Measurements from ENCODE around the gene LRRC42. TPM values are rescaled to one million over a fixed set of nuclear protein-coding genes. Genes with fewer than 3 reads are reported as not detected.

Gene LRRC42
- total RNA-seq, 2 donors from 2014 or later = 10.5 to 10.6 TPM

DNA sequence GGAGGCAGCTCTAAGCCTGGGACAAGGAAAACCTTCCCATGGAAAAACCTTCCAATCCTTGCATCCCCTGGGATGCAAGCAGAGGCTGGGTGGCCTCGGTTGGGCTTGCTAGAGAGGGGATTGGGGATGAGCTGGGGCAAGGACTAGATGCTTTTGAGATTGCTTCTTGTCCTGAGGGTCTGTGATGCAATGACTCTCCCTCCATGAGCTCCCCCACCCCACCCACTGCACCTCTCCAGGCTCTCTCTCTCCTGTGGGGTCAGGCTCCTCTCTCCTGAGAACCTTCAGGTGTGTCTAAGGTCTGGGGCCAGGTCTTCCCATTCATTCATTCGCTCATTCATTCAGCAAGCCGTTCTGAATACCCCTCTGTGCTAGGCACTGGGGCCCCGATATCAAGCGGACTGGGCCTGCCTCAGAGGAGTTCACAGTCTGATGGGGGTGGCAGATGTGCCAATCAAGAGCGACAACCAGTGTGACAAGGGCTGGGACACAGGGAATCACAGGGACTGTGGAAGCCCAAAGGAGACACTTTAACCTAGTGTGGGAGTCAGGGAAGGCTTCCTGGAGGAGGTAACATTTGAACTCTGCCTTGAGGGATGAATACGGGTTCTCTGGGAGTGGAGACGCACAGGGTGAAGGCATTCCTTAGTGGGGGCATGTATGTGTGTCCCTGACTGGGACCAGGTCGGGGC lies 65.3 kb downstream of the LRRC42 start:
- Histone ChIP-seq H3K4me3 (no peak overlapping the region), H3K27me3 (no peaks in the 10 kb centered on the region), H3K9me3 (no peaks in the 10 kb centered on the region), H3K4me1 (no peaks in the 10 kb centered on the region), H3K27ac (no peak overlapping the region), H3K36me3 (no peaks in the 10 kb centered on the region)
- DNase-seq (ENCODE audit: low spot score) = peak; percentile 11
- TF ChIP-seq, protein P1, sequence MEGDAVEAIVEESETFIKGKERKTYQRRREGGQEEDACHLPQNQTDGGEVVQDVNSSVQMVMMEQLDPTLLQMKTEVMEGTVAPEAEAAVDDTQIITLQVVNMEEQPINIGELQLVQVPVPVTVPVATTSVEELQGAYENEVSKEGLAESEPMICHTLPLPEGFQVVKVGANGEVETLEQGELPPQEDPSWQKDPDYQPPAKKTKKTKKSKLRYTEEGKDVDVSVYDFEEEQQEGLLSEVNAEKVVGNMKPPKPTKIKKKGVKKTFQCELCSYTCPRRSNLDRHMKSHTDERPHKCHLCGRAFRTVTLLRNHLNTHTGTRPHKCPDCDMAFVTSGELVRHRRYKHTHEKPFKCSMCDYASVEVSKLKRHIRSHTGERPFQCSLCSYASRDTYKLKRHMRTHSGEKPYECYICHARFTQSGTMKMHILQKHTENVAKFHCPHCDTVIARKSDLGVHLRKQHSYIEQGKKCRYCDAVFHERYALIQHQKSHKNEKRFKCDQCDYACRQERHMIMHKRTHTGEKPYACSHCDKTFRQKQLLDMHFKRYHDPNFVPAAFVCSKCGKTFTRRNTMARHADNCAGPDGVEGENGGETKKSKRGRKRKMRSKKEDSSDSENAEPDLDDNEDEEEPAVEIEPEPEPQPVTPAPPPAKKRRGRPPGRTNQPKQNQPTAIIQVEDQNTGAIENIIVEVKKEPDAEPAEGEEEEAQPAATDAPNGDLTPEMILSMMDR (IDR thresholded peaks at IDR 0.05) = no peak

DNA sequence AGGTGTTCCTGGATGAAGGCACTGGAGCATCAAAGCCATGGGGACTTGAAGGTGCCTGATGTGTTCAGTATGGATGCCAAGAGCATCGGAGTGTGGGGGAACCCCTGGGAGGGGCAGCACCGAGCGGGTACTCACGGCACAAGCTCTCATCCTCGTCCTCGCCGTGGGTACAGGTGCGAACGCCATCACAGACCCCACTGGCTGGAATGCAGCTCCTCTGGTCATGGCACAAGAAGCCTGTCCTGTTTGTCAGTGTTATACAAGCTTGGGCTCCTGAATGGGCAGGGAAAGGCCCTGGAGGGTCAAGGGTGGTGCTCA lies 65.8 kb downstream of the LRRC42 start:
- H3K27me3 ChIP-seq = no peaks in the 10 kb centered on the region
- DNase-seq (ENCODE audit: low spot score) = peak; percentile 40
- H3K9me3 ChIP-seq = no peaks in the 10 kb centered on the region
- TF ChIP-seq, protein P1 (IDR thresholded peaks at IDR 0.05) = no peak
- H3K4me3 ChIP-seq = no peak overlapping the region
- H3K36me3 ChIP-seq = no peaks in the 10 kb centered on the region
- no peaks in the 10 kb centered on the region for H3K4me1 ChIP-seq
- H3K27ac ChIP-seq = no peak overlapping the region

DNA sequence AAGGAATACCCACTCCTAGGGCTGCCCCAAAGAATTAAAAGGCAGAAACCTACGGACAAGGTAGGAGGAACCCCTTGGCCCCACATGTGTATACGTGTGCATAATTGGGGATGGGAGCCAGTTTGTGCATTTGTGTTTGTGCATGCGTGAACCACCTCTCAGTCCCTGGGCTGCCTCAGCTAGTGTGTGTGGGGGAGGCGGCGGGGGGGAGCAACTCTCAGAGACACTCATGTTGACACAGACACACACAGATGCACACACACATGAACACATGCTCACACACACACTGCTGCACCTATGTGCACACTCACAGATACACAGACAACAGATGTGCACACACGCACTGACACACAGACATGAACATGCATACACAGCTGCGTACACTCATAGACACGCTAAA lies 66.7 kb downstream of the LRRC42 start:
- Histone ChIP-seq H3K4me3 (no peak overlapping the region), H3K27ac (no peak overlapping the region), H3K27me3 (no peaks in the 10 kb centered on the region), H3K36me3 (no peaks in the 10 kb centered on the region), H3K4me1 (no peaks in the 10 kb centered on the region), H3K9me3 (no peaks in the 10 kb centered on the region)
- peak; percentile 38 for DNase-seq (ENCODE audit: low spot score)
- TF ChIP-seq, protein P1 (IDR thresholded peaks at IDR 0.05) = no peak

DNA sequence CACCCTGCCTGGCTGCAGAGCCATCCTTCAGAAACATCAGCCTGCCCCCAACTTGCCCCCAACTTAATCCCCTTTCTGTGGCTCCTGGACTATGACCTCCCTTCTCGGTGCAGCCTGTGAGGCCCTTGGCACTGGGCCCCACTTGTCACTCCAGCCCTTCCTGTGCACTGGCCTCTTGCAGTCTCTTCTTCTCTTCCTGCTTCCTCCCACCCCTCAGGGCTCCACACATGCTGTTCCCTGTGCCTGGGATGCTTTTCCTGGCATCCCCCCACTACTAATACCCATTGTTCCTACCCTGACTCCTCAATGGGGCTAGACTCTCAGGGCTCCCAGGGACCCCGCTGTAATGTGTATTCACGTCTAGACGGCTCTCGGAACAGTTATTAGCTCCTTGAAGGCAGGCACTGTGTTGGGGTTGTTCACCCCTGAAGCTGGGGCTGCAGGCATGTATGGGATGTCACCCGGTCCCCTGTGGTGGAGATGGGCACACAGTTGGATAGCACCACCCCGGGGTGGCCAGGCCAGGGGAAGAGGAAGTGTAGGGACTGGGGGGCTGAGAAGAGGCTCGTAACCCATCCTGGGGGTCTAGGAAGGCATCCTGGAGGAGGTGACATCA lies 67.4 kb downstream of the LRRC42 start:
- Histone ChIP-seq H3K4me1 (no peaks in the 10 kb centered on the region), H3K4me3 (no peak overlapping the region), H3K27ac (no peak overlapping the region), H3K36me3 (no peaks in the 10 kb centered on the region), H3K27me3 (no peaks in the 10 kb centered on the region), H3K9me3 (no peaks in the 10 kb centered on the region)
- DNase-seq (ENCODE audit: low spot score) = peak; percentile 52
- TF ChIP-seq, protein P1 (IDR thresholded peaks at IDR 0.05) = no peak

DNA sequence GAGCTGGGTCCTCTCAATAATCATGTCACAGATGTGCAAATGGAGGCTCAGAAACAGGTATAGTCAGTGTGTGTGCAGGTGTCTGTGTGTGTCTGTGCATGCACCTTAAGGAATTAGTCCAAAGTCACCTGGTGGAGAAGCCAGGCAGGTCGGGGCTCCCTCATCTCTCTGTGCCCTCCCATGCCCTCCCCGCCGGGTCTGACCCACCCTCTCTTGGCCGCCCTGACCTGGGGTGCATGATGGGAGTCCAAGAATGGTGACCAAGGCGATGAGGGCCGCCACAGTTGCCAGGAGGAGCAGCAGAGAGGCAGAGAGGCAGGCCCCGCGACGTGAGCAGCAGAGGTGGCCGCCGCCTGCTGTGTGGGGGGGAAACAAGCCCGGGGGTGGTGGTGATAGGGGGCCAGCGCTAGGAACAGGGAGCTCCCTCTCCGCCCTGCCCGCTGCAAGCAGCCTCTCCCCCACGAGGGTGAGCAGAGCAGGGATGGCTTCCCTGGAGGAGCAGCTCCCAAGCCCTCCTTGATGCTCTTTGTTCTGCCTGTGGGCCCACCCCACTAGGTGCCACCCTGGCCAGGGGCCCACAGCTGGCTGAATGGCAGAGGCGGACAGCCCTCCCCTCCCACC lies 68.0 kb downstream of the LRRC42 start:
- Histone ChIP-seq H3K4me3 (no peak overlapping the region), H3K4me1 (no peaks in the 10 kb centered on the region), H3K27ac (no peak overlapping the region), H3K9me3 (no peaks in the 10 kb centered on the region), H3K36me3 (no peaks in the 10 kb centered on the region), H3K27me3 (no peaks in the 10 kb centered on the region)
- TF ChIP-seq, protein P1 (IDR thresholded peaks at IDR 0.05) = no peak
- peak; percentile 34 for DNase-seq (ENCODE audit: low spot score)

All from right atrium auricular region (tissue), 2 donors.